ENCODE results near the gene TRAF3IP3.

Gene TRAF3IP3

GRCh38 chr1:209737118-209737505 lies 18.7 kb upstream of the TRAF3IP3 start:
- DNase-seq (ENCODE audit: low read depth): no peak

- no peak for DNase-seq (ENCODE audit: low read depth)
Measured at GRCh38 chr1:209738270-209738669, 17.6 kb upstream of the TRAF3IP3 start.

- no peak for DNase-seq (ENCODE audit: low read depth)
Measured at GRCh38 chr1:209741193-209741592, 14.7 kb upstream of the TRAF3IP3 start.

GRCh38 chr1:209741889-209742288 lies 14.0 kb upstream of the TRAF3IP3 start:
- DNase-seq (ENCODE audit: low read depth): no peak

- no peak for DNase-seq (ENCODE audit: low read depth)
Measured at GRCh38 chr1:209742409-209743144, 13.3 kb upstream of the TRAF3IP3 start.

GRCh38 chr1:209743145-209743482 lies 12.7 kb upstream of the TRAF3IP3 start:
- no peak for DNase-seq (ENCODE audit: low read depth)

- no peak for DNase-seq (ENCODE audit: low read depth)
Measured at GRCh38 chr1:209746451-209747165, 9.2 kb upstream of the TRAF3IP3 start.

GRCh38 chr1:209747580-209748262 lies 8.1 kb upstream of the TRAF3IP3 start:
- peak; percentile 75 for DNase-seq (ENCODE audit: low read depth)

- DNase-seq (ENCODE audit: low read depth): no peak
Measured at GRCh38 chr1:209748620-209749019, 7.2 kb upstream of the TRAF3IP3 start.

- DNase-seq (ENCODE audit: low read depth): no peak
Measured at GRCh38 chr1:209749205-209749604, 6.6 kb upstream of the TRAF3IP3 start.

GRCh38 chr1:209749670-209750323 lies 6.1 kb upstream of the TRAF3IP3 start:
- DNase-seq (ENCODE audit: low read depth): no peak

GRCh38 chr1:209751627-209752231 lies 4.1 kb upstream of the TRAF3IP3 start:
- DNase-seq (ENCODE audit: low read depth): no peak

- no peak for DNase-seq (ENCODE audit: low read depth)
Measured at GRCh38 chr1:209752890-209753289, 3.0 kb upstream of the TRAF3IP3 start.

- no peak for DNase-seq (ENCODE audit: low read depth)
Measured at GRCh38 chr1:209755256-209755655, 597 bp upstream of the TRAF3IP3 start.

GRCh38 chr1:209756615-209757445 lies 977 bp downstream of the TRAF3IP3 start:
- no peak for DNase-seq (ENCODE audit: low read depth)

- no peak for DNase-seq (ENCODE audit: low read depth)
Measured at GRCh38 chr1:209758400-209758799, 2.5 kb downstream of the TRAF3IP3 start.

- no peak for DNase-seq (ENCODE audit: low read depth)
Measured at GRCh38 chr1:209759829-209760359, 4.0 kb downstream of the TRAF3IP3 start.

GRCh38 chr1:209761011-209761635 lies 5.3 kb downstream of the TRAF3IP3 start:
- no peak for DNase-seq (ENCODE audit: low read depth)

- DNase-seq (ENCODE audit: low read depth): no peak
Measured at GRCh38 chr1:209766051-209766450, 10.2 kb downstream of the TRAF3IP3 start.

GRCh38 chr1:209767096-209767495 lies 11.2 kb downstream of the TRAF3IP3 start:
- no peak for DNase-seq (ENCODE audit: low read depth)

GRCh38 chr1:209767706-209768105 lies 11.9 kb downstream of the TRAF3IP3 start:
- no peak for DNase-seq (ENCODE audit: low read depth)

All from stimulated activated CD8-positive, alpha-beta memory T cell treated with anti-CD3 and anti-CD28 coated beads, Interleukin-7, amount 100 ng/mL, for 24 hours (primary cell).